MCF 10A (cell line): Measurements from ENCODE around the gene TM6SF1. TPM values are rescaled to one million over a fixed set of nuclear protein-coding genes. Genes with fewer than 3 reads are reported as not detected.

Source experiments
- BruUV-seq: library from RNA; stranded (reverse); fragments of 400-500 nt; replicated peaks from 2 replicates; lab custom pipeline; 2021; lab: Mats Ljungman, UMichigan
- CTCF ChIA-PET: fragments of 300-600 bp; sonication (Branson Sonifier 250); formaldehyde crosslinking; extraction: SDS; loops from one replicate; lab custom pipeline; 2021; ENCODE audit warnings: antibody characterized with exemption, inconsistent platforms; lab: Yijun Ruan, JAX
- POLR2A ChIA-PET: fragments of 300-600, 350-650 bp; sonication (Branson Sonifier 250); formaldehyde crosslinking; extraction: SDS; loops from one replicate; lab custom pipeline; 2020; ENCODE audit warnings: antibody characterized with exemption, inconsistent platforms; lab: Yijun Ruan, JAX
- DNase-seq: peaks from one replicate; pipeline ENCODE4 v3.0.0-alpha.2; 2018; ENCODE audit not compliant: unreplicated experiment
- H3K27ac Mint-ChIP-seq: one replicate; pipeline ENCODE4 v1.8.0; 2022; ENCODE audit warnings: mild to moderate bottlenecking, low read depth, mixed read lengths; ENCODE audit not compliant: unreplicated experiment
- H3K27me3 Mint-ChIP-seq: one replicate; pipeline ENCODE4 v1.8.0; 2022; ENCODE audit warnings: mixed read lengths; ENCODE audit not compliant: insufficient read depth, unreplicated experiment
- H3K36me3 Mint-ChIP-seq: one replicate; pipeline ENCODE4 v1.8.0; 2022; ENCODE audit warnings: mild to moderate bottlenecking, moderate library complexity, mixed read lengths; ENCODE audit not compliant: insufficient read depth, unreplicated experiment
- H3K4me1 Mint-ChIP-seq: one replicate; pipeline ENCODE4 v1.8.0; 2022; ENCODE audit warnings: mixed read lengths; ENCODE audit not compliant: insufficient read depth, unreplicated experiment
- H3K4me3 Mint-ChIP-seq: one replicate; pipeline ENCODE4 v1.8.0; 2022; ENCODE audit warnings: mild to moderate bottlenecking, moderate library complexity, mixed read lengths; ENCODE audit not compliant: unreplicated experiment
- H3K9me3 Mint-ChIP-seq: one replicate; pipeline ENCODE4 v1.8.0; 2022; ENCODE audit warnings: mixed read lengths; ENCODE audit not compliant: unreplicated experiment
- intact Hi-C: fragments of 100-400 bp; cut with micrococcal nuclease; formaldehyde crosslinking; loops from 2 replicates; pipeline ENCODE4 v1.14.1; 2022
- total RNA-seq: library from RNA; stranded (reverse); gene quantifications from 2 replicates; pipeline ENCODE4 v1.2.3, GENCODE V29; 2022
- TF ChIP-seq, protein P1 (sequence below): fragments of 200-600 bp; IDR thresholded peaks from one replicate; pipeline ENCODE4 v1.8.0; 2022; ENCODE audit warnings: antibody characterized with exemption, mild to moderate bottlenecking; ENCODE audit not compliant: unreplicated experiment

Gene TM6SF1
- total RNA-seq, 1 experiment from 2014 or later = not detected

DNA sequence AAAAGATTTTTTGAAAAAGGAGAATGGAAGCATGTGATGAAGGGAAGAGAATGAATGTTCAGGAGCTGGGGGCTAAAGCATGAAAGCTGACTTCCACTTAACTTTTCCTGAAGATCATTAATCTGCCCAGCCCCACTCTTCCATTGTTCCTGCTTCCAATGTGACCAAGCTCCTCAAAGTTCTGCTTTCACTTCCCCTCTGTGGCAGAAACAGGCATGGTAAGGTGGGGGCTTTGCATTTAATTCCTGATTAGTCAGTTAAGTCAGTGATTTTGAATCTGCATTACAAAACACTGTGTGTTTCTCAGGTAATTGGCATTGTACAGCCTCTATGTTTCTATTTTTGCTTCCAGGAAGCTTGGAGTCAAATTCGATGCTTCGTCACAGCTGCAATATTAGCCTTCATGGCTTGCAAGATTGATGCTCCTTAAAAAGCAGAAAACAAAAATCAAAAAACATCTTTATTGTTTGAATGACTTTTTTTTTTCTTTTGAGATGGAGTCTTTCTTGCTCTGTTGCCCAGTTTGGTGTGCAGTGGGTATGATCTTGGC, 7.3 kb upstream of the TM6SF1 start:
- TF ChIP-seq, protein P1, sequence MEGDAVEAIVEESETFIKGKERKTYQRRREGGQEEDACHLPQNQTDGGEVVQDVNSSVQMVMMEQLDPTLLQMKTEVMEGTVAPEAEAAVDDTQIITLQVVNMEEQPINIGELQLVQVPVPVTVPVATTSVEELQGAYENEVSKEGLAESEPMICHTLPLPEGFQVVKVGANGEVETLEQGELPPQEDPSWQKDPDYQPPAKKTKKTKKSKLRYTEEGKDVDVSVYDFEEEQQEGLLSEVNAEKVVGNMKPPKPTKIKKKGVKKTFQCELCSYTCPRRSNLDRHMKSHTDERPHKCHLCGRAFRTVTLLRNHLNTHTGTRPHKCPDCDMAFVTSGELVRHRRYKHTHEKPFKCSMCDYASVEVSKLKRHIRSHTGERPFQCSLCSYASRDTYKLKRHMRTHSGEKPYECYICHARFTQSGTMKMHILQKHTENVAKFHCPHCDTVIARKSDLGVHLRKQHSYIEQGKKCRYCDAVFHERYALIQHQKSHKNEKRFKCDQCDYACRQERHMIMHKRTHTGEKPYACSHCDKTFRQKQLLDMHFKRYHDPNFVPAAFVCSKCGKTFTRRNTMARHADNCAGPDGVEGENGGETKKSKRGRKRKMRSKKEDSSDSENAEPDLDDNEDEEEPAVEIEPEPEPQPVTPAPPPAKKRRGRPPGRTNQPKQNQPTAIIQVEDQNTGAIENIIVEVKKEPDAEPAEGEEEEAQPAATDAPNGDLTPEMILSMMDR = no peak
- no peak overlapping the region for H3K27ac Mint-ChIP-seq
- no peak overlapping the region for H3K4me3 Mint-ChIP-seq
- POLR2A ChIA-PET = interaction anchor here (0.7 to 1.0 kb wide), 2 partner anchors 10 to 33 kb away, joined by 3 read pairs; no protein-coding TSS in a partner anchor
- H3K4me1 Mint-ChIP-seq = peaks cover 7% of the 10 kb centered on the region
- intact Hi-C loops = no loop called here
- peaks cover 39% of the 10 kb centered on the region for H3K27me3 Mint-ChIP-seq
- no peak for DNase-seq
- CTCF ChIA-PET = no interaction called here
- H3K9me3 Mint-ChIP-seq = no peaks in the 10 kb centered on the region
- peaks cover 4% of the 10 kb centered on the region for H3K36me3 Mint-ChIP-seq
- BruUV-seq = no TSS peak

DNA sequence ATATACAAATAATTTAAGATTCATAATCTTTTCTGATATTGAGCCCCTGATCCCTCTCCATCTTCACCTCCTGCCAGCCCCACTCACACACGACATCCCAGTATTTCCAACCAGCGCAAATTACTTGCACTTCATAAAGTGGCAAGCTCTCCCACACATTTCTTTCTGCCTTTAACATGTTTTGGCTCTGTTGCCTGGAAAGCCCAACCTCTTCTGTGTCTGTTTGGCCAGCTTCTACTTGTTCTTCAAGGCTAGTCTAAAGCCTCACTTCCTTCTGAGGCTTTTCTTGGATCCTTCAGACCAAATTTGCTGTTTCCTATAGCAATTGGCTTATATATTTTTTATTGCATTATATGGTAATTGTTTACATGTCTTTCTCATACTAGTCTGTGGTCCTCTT, 5.1 kb upstream of the TM6SF1 start:
- peaks cover 7% of the 10 kb centered on the region for H3K4me1 Mint-ChIP-seq
- ChIA-PET POLR2A (no interaction called here), CTCF (no interaction called here)
- BruUV-seq = no TSS peak
- intact Hi-C loops = no loop called here
- no peaks in the 10 kb centered on the region for H3K36me3 Mint-ChIP-seq
- no peak for DNase-seq
- no peak overlapping the region for H3K27ac Mint-ChIP-seq
- H3K27me3 Mint-ChIP-seq = peaks cover 39% of the 10 kb centered on the region
- H3K4me3 Mint-ChIP-seq = no peak overlapping the region
- TF ChIP-seq, protein P1 = no peak
- no peaks in the 10 kb centered on the region for H3K9me3 Mint-ChIP-seq

DNA sequence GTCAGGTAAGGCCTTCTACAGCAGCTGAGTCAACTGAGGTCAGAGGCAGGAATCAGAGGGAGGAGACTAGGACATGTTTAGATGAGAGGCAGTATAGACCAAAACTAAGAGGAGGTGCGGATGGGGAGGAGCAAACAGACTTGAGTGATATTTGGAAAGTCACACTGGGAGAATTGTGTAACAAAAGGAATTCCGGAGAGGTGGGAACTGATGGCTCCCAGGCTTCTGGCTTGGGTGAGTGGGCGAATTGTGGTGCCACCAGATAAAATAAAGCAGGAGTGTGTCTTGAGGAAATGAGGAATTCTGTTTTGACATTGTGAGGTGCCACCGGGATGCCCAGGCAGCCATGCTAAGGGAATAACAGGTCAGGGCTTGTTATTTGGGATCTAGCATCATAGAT, 3.3 kb upstream of the TM6SF1 start:
- TF ChIP-seq, protein P1 = no peak
- DNase-seq = no peak
- H3K27ac Mint-ChIP-seq = no peak overlapping the region
- no peaks in the 10 kb centered on the region for H3K9me3 Mint-ChIP-seq
- H3K4me1 Mint-ChIP-seq = peaks cover 7% of the 10 kb centered on the region
- intact Hi-C loops = no loop called here
- no TSS peak for BruUV-seq
- H3K4me3 Mint-ChIP-seq = no peak overlapping the region
- ChIA-PET CTCF (no interaction called here), POLR2A (no interaction called here)
- H3K27me3 Mint-ChIP-seq = peaks cover 37% of the 10 kb centered on the region
- H3K36me3 Mint-ChIP-seq = no peaks in the 10 kb centered on the region

DNA sequence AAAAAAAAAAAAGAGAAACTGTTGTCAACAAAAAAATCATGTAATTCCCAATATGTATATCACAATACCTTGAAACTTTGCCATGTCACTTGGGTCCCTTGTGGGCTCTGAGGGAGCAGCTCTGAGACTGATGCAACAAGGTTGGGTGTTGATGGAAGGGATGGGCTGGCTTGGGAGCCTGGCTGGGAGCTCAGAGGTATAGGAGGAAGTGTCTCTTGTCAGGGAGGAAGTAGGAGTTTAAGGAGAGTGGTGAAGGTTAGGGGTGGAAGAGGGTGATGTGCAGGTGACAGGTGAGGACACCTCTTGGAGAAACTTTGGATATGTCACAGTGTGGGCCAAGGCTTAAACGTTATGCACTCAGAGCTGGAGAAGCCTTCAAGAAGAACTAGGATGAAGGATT, 2.0 kb upstream of the TM6SF1 start:
- Mint-ChIP-seq H3K27ac (no peak overlapping the region), H3K36me3 (no peaks in the 10 kb centered on the region), H3K4me3 (no peak overlapping the region), H3K27me3 (peaks cover 24% of the 10 kb centered on the region), H3K9me3 (no peaks in the 10 kb centered on the region), H3K4me1 (peaks cover 7% of the 10 kb centered on the region)
- ChIA-PET POLR2A (interaction anchor here (1.2 kb wide), 1 partner anchor 89 kb away, joined by 3 read pairs; no protein-coding TSS in a partner anchor), CTCF (interaction anchor here (1.0 kb wide), 1 partner anchor 12 kb away, joined by 3 read pairs; no protein-coding TSS in a partner anchor)
- DNase-seq = no peak
- intact Hi-C loops = no loop called here
- TF ChIP-seq, protein P1 = no peak
- no TSS peak for BruUV-seq
